Dedifferentiated amniotic fluid mesenchymal stem cell (primary cell): ENCODE measurements around the gene TSPAN31.

Experiments
- DNase-seq: peaks from one replicate; pipeline ENCODE4 v3.0.0-alpha.2; 2016; ENCODE audit errors: extremely low spot score

The TSPAN31 gene

GRCh38 chr12:57783466-57783801 is 38.6 kb downstream of the TSPAN31 start:
- DNase-seq, result no peak

GRCh38 chr12:57783861-57784260 is 39.0 kb downstream of the TSPAN31 start:
- DNase-seq, result no peak

- peak; percentile 48 for DNase-seq
Observed at GRCh38 chr12:57793920-57794319, 49.1 kb downstream of the TSPAN31 start.

GRCh38 chr12:57795354-57795753 is 50.5 kb downstream of the TSPAN31 start:
- no peak for DNase-seq

GRCh38 chr12:57796996-57797395 is 52.2 kb downstream of the TSPAN31 start:
- DNase-seq, result no peak

GRCh38 chr12:57797933-57798332 is 53.1 kb downstream of the TSPAN31 start:
- DNase-seq, result no peak
